Breast epithelium (tissue), 4 donors: ENCODE data around the gene KRABD2.

Experiments
- DNase-seq, 2 donors: peaks; one replicate each; pipeline ENCODE4 v3.0.0-alpha.2; 2019; ENCODE audit warnings: low spot score in 2 of 2
- H3K27ac ChIP-seq, 2 donors: fragments of 200-600 bp; sonication (generic) in 1 of 2; one replicate each; pipeline ENCODE4 v1.5.1; 2016 to 2019; ENCODE audit warnings: mild to moderate bottlenecking in 1 of 2
- H3K27me3 ChIP-seq, 2 donors: fragments of 200-600 bp; sonication (generic) in 1 of 2; one replicate each; pipeline versions ENCODE4 v1.5.1 to v1.6.0; 2017 to 2019; ENCODE audit warnings: control low read depth in 1 of 2, mild to moderate bottlenecking in 1 of 2
- H3K36me3 ChIP-seq: fragments of 200-600 bp; one replicate; pipeline ENCODE4 v1.5.1; 2019
- H3K4me1 ChIP-seq, 2 donors: fragments of 200-600 bp; sonication (generic); one replicate each; pipeline ENCODE4 v1.5.1; 2016 to 2019; ENCODE audit warnings: control low read depth in 1 of 2
- H3K4me3 ChIP-seq, 3 donors: fragments of 200-600 bp; sonication (generic); 1 replicate in 2 of 3; 2 replicates in 1 of 3; pipeline ENCODE4 v1.5.1; 2016 to 2019; ENCODE audit warnings: mild to moderate bottlenecking in 3 of 3, moderate library complexity in 2 of 3
- H3K9me3 ChIP-seq, 2 donors: fragments of 200-600 bp; sonication (generic) in 1 of 2; one replicate each; pipeline ENCODE4 v1.5.1; 2016 to 2019; ENCODE audit warnings: control low read depth in 1 of 2
- POLR2A ChIP-seq: fragments of 450-650 bp; IDR thresholded peaks from one replicate; pipeline ENCODE4 v1.6.1; 2016; ENCODE audit warnings: antibody characterized with exemption, mild to moderate bottlenecking, moderate library complexity
- POLR2AphosphoS5 ChIP-seq, 3 donors: sonication (generic); formaldehyde crosslinking; IDR thresholded peaks; one replicate each; pipeline ENCODE4 v1.6.1; 2017; ENCODE audit warnings: antibody characterized with exemption in 3 of 3
- intact Hi-C: fragments of 100-400 bp; cut with DNase I; formaldehyde crosslinking; loops from one replicate; pipeline ENCODE4 v1.15.1; 2023; ENCODE audit warnings: low total_unique reads
- TF ChIP-seq, protein P1 (sequence below), 3 donors: fragments of 450-650 bp; IDR thresholded peaks; one replicate each; pipeline ENCODE4 v1.5.1; 2016 to 2017; ENCODE audit warnings: antibody characterized with exemption in 3 of 3, mild to moderate bottlenecking in 3 of 3, moderate library complexity in 3 of 3

Gene KRABD2

GRCh38 chr17:8417806-8418205, 41.3 kb upstream of the KRABD2 start:
- peaks cover 0 to 6% of the 10 kb centered on the region in 2 donors for H3K4me1 ChIP-seq
- no peak for DNase-seq
- H3K4me3 ChIP-seq = no peak overlapping the region
- no peaks in the 10 kb centered on the region for H3K9me3 ChIP-seq
- no peak for TF ChIP-seq POLR2AphosphoS5 (IDR thresholded peaks at IDR 0.05)
- TF ChIP-seq, protein P1, sequence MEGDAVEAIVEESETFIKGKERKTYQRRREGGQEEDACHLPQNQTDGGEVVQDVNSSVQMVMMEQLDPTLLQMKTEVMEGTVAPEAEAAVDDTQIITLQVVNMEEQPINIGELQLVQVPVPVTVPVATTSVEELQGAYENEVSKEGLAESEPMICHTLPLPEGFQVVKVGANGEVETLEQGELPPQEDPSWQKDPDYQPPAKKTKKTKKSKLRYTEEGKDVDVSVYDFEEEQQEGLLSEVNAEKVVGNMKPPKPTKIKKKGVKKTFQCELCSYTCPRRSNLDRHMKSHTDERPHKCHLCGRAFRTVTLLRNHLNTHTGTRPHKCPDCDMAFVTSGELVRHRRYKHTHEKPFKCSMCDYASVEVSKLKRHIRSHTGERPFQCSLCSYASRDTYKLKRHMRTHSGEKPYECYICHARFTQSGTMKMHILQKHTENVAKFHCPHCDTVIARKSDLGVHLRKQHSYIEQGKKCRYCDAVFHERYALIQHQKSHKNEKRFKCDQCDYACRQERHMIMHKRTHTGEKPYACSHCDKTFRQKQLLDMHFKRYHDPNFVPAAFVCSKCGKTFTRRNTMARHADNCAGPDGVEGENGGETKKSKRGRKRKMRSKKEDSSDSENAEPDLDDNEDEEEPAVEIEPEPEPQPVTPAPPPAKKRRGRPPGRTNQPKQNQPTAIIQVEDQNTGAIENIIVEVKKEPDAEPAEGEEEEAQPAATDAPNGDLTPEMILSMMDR (IDR thresholded peaks at IDR 0.05) = no peak
- H3K27me3 ChIP-seq = no peaks in the 10 kb centered on the region
- no peak overlapping the region for H3K27ac ChIP-seq
- H3K36me3 ChIP-seq = no peaks in the 10 kb centered on the region
- intact Hi-C loops = no loop called here

DNA sequence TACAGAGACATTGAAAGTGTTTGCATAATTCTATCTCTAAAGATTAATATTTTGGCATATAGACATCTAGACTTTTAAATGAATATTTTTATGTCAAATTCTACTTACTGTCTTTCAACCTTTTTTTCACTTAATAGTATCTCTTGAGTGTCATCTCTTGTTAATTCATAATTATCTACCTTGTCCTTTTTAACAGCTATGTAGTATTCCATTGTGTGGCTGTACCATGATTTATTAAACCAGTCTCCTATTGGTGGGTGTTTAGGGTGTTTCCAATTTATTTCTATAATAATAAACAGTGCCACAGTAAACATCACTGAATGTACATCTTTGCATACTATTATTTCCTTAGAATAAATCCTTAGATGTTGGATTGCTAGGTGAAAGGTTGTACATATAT, 37.4 kb upstream of the KRABD2 start:
- Histone ChIP-seq H3K36me3 (no peaks in the 10 kb centered on the region), H3K4me3 (no peak overlapping the region), H3K27ac (no peak overlapping the region), H3K9me3 (no peaks in the 10 kb centered on the region), H3K4me1 (no peaks in the 10 kb centered on the region), H3K27me3 (no peaks in the 10 kb centered on the region)
- intact Hi-C loops = no loop called here
- no peak for DNase-seq
- TF ChIP-seq, protein P1 (IDR thresholded peaks at IDR 0.05) = no peak
- TF ChIP-seq POLR2AphosphoS5 (IDR thresholded peaks at IDR 0.05) = no peak
- TF ChIP-seq POLR2A = no peak

- H3K27me3 ChIP-seq = no peaks in the 10 kb centered on the region
- no peaks in the 10 kb centered on the region for H3K4me1 ChIP-seq
- DNase-seq = no peak
- intact Hi-C loops = no loop called here
- no peak overlapping the region for H3K27ac ChIP-seq
- no peak overlapping the region for H3K4me3 ChIP-seq
- H3K9me3 ChIP-seq = no peaks in the 10 kb centered on the region
- H3K36me3 ChIP-seq = no peaks in the 10 kb centered on the region
- TF ChIP-seq POLR2A = no peak
- no peak for TF ChIP-seq POLR2AphosphoS5 (IDR thresholded peaks at IDR 0.05)
- TF ChIP-seq, protein P1 (IDR thresholded peaks at IDR 0.05) = no peak
Observed at GRCh38 chr17:8413328-8413727, 36.8 kb upstream of the KRABD2 start.

- Histone ChIP-seq H3K4me1 (no peaks in the 10 kb centered on the region), H3K9me3 (no peaks in the 10 kb centered on the region), H3K27me3 (no peaks in the 10 kb centered on the region), H3K36me3 (no peaks in the 10 kb centered on the region), H3K4me3 (no peak overlapping the region), H3K27ac (no peak overlapping the region)
- no peak for DNase-seq
- no peak for TF ChIP-seq POLR2AphosphoS5 (IDR thresholded peaks at IDR 0.05)
- TF ChIP-seq, protein P1 (IDR thresholded peaks at IDR 0.05) = no peak
- no peak for TF ChIP-seq POLR2A
- intact Hi-C loops = no loop called here
Observed at GRCh38 chr17:8412089-8412488, 35.6 kb upstream of the KRABD2 start.

DNA sequence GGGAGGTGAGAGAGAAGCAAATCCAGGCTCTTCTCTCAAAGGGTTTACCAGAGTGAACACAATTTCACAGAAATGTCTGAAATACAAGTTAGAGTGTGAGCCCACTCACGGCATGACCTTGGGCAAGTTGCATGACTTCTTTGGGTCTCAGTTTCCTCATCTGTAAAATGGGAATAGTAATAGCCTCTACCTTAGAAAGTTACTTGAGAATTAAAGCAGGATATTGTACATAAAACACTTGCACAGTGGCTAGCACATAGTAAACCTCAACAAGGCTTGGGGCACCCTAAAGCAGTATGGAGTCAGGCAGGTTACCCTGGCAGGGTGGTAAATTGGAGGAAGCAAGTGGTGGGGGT, 34.4 kb upstream of the KRABD2 start:
- H3K4me3 ChIP-seq = no peak overlapping the region
- H3K4me1 ChIP-seq = no peaks in the 10 kb centered on the region
- H3K36me3 ChIP-seq = no peaks in the 10 kb centered on the region
- no peaks in the 10 kb centered on the region for H3K9me3 ChIP-seq
- H3K27ac ChIP-seq = no peak overlapping the region
- intact Hi-C loops = no loop called here
- H3K27me3 ChIP-seq = no peaks in the 10 kb centered on the region
- TF ChIP-seq POLR2A (no peak), POLR2AphosphoS5 (IDR thresholded peaks at IDR 0.05) (no peak)
- TF ChIP-seq, protein P1 (IDR thresholded peaks at IDR 0.05) = no peak
- DNase-seq = no peak
